GM23248 (cell line): ENCODE measurements around the gene LRRK2. TPM values are rescaled to one million over a fixed set of nuclear protein-coding genes. Genes with fewer than 3 reads are reported as not detected.

Source experiments
- DNase-seq: peaks from one replicate; pipeline ENCODE4 v3.0.0-alpha.2; 2015
- H2AFZ ChIP-seq: fragments of 200-600 bp; sonication (generic); 2 replicates; pipeline ENCODE4 v1.6.1; 2016; ENCODE audit warnings: antibody characterized with exemption
- H3F3A ChIP-seq: fragments of 200-600 bp; sonication (generic); 2 replicates; pipeline ENCODE4 v1.6.1; 2016; ENCODE audit warnings: mild to moderate bottlenecking, antibody characterized with exemption, mixed run types; ENCODE audit not compliant: insufficient read depth
- H3K27ac ChIP-seq: fragments of 200-600 bp; sonication (generic); 2 replicates; pipeline ENCODE4 v1.5.1; 2016; ENCODE audit warnings: mild to moderate bottlenecking
- H3K27me3 ChIP-seq: fragments of 200-600 bp; sonication (generic); replicated peaks from 2 replicates; pipeline ENCODE4 v1.6.1; 2016; ENCODE audit warnings: mild to moderate bottlenecking; ENCODE audit not compliant: insufficient read depth
- H3K36me3 ChIP-seq: fragments of 200-600 bp; sonication (generic); 2 replicates; pipeline ENCODE4 v1.6.1; 2016; ENCODE audit warnings: low read depth, mild to moderate bottlenecking
- H3K4me1 ChIP-seq: fragments of 200-600 bp; sonication (generic); 2 replicates; pipeline ENCODE4 v1.6.1; 2016; ENCODE audit warnings: mild to moderate bottlenecking; ENCODE audit not compliant: insufficient read depth
- H3K4me2 ChIP-seq: fragments of 200-600 bp; sonication (generic); one replicate; pipeline ENCODE4 v1.6.1; 2016; ENCODE audit warnings: mild to moderate bottlenecking; ENCODE audit not compliant: unreplicated experiment
- H3K4me3 ChIP-seq: fragments of 200-600 bp; sonication (generic); 2 replicates; pipeline ENCODE4 v1.5.1; 2016; ENCODE audit warnings: mild to moderate bottlenecking
- H3K79me2 ChIP-seq: fragments of 200-600 bp; sonication (generic); 2 replicates; pipeline ENCODE4 v1.6.1; 2016; ENCODE audit warnings: mild to moderate bottlenecking; ENCODE audit not compliant: insufficient read depth
- H3K9ac ChIP-seq: fragments of 200-600 bp; sonication (generic); 2 replicates; pipeline ENCODE4 v1.6.1; 2016; ENCODE audit warnings: mild to moderate bottlenecking
- H3K9me2 ChIP-seq: fragments of 200-600 bp; sonication (generic); 2 replicates; pipeline ENCODE4 v1.6.1; 2016; ENCODE audit warnings: mixed run types, mild to moderate bottlenecking, moderate library complexity; ENCODE audit not compliant: insufficient read depth
- H3K9me3 ChIP-seq: fragments of 200-600 bp; sonication (generic); one replicate; pipeline ENCODE4 v1.6.1; 2017; ENCODE audit warnings: low read depth
- H4K20me1 ChIP-seq: fragments of 200-600 bp; sonication (generic); 2 replicates; pipeline ENCODE4 v1.6.0; 2016; ENCODE audit not compliant: insufficient read depth
- EZH2 ChIP-seq: fragments of 200-600 bp; sonication (generic); IDR thresholded peaks from 2 replicates; pipeline ENCODE4 v1.6.1; 2018; ENCODE audit warnings: antibody characterized with exemption, mild to moderate bottlenecking; ENCODE audit not compliant: insufficient read depth, poor library complexity, severe bottlenecking
- EZH2phosphoT487 ChIP-seq: fragments of 200-600 bp; sonication (generic); IDR thresholded peaks from 2 replicates; pipeline ENCODE4 v1.6.1; 2018; ENCODE audit warnings: antibody characterized with exemption, moderate library complexity, mild to moderate bottlenecking, low read depth; ENCODE audit not compliant: insufficient read depth
- WGBS, 2 experiments: methylation state at CpG; one replicate each; pipeline ENCODE4 v1.1.6; 2015 to 2017; ENCODE audit warnings: low lambda C conversion rate in 2 of 2, low coverage in 1 of 2; ENCODE audit errors: missing lambda C conversion rate in 2 of 2; 5-methylcytosine and 5-hydroxymethylcytosine counted together
- in situ Hi-C: fragments of 300-500 bp; cut with MboI; formaldehyde crosslinking; loops from 2 replicates; pipeline ENCODE4 v1.15.0; 2020
- polyA plus RNA-seq: library from polyadenylated mRNA; unstranded; fragments of >200 nt; fragmentation: Nextera tagmentation; extraction: Ambion mirVana; gene quantifications from 2 replicates; pipeline ENCODE4 v1.2.1, GENCODE V29; 2016
- total RNA-seq: library from RNA; depleted of rRNA; stranded (reverse); fragments of >200 nt; shearing (Covaris generic); gene quantifications from 2 replicates; pipeline ENCODE4 v1.2.3, GENCODE V29; 2014

LRRK2 gene
- total and polyA plus RNA-seq, 2 experiments from 2014 or later = 1.7 to 7.0 TPM

GRCh38 chr12:40309001-40309400, 84.2 kb downstream of the LRRK2 start:
- Histone ChIP-seq H3K9me3 (no peaks in the 10 kb centered on the region), H2AFZ (no peak overlapping the region), H3K4me3 (no peak overlapping the region), H3K4me2 (no peak overlapping the region), H3K36me3 (no peaks in the 10 kb centered on the region), H3K9me2 (no peaks in the 10 kb centered on the region), H3K79me2 (no peaks in the 10 kb centered on the region), H4K20me1 (no peaks in the 10 kb centered on the region), H3K27me3 (no peaks in the 10 kb centered on the region), H3K27ac (no peak overlapping the region), H3K9ac (no peak overlapping the region), H3K4me1 (no peaks in the 10 kb centered on the region), H3F3A (no peaks in the 10 kb centered on the region)
- TF ChIP-seq EZH2phosphoT487 (no peak), EZH2 (no peak)
- in situ Hi-C loops = no loop called here
- WGBS, 2 experiments = 73 to 75% methylated on average over 6 of the region's 6 CpGs
- DNase-seq = no peak

- WGBS, 2 experiments = 93 to 99% methylated on average over 9 of the region's 9 CpGs
- no peaks in the 10 kb centered on the region for H3K27me3 ChIP-seq
- no peaks in the 10 kb centered on the region for H4K20me1 ChIP-seq
- no peak overlapping the region for H3K9ac ChIP-seq
- no peak for DNase-seq
- no peaks in the 10 kb centered on the region for H3F3A ChIP-seq
- no peaks in the 10 kb centered on the region for H3K79me2 ChIP-seq
- no peak overlapping the region for H3K27ac ChIP-seq
- no peaks in the 10 kb centered on the region for H3K9me2 ChIP-seq
- no peak overlapping the region for H3K4me2 ChIP-seq
- in situ Hi-C loops = no loop called here
- TF ChIP-seq EZH2phosphoT487 (no peak), EZH2 (no peak)
- H3K4me1 ChIP-seq = no peaks in the 10 kb centered on the region
- H3K9me3 ChIP-seq = no peaks in the 10 kb centered on the region
- H2AFZ ChIP-seq = no peak overlapping the region
- no peaks in the 10 kb centered on the region for H3K36me3 ChIP-seq
- H3K4me3 ChIP-seq = no peak overlapping the region
Observed at GRCh38 chr12:40310211-40310610, 85.4 kb downstream of the LRRK2 start.

- H3K4me3 ChIP-seq = no peak overlapping the region
- no peaks in the 10 kb centered on the region for H3K27me3 ChIP-seq
- H2AFZ ChIP-seq = no peak overlapping the region
- H3K27ac ChIP-seq = no peak overlapping the region
- H3K36me3 ChIP-seq = no peaks in the 10 kb centered on the region
- H3K4me2 ChIP-seq = no peak overlapping the region
- H3K9ac ChIP-seq = no peak overlapping the region
- no peaks in the 10 kb centered on the region for H3F3A ChIP-seq
- no peaks in the 10 kb centered on the region for H3K79me2 ChIP-seq
- TF ChIP-seq EZH2phosphoT487 = no peak
- TF ChIP-seq EZH2 = no peak
- in situ Hi-C loops = no loop called here
- no peaks in the 10 kb centered on the region for H3K4me1 ChIP-seq
- H3K9me3 ChIP-seq = no peaks in the 10 kb centered on the region
- DNase-seq = no peak
- no peaks in the 10 kb centered on the region for H3K9me2 ChIP-seq
- H4K20me1 ChIP-seq = no peaks in the 10 kb centered on the region
Observed at GRCh38 chr12:40312196-40312595, 87.4 kb downstream of the LRRK2 start.

GRCh38 chr12:40312982-40313576, 88.3 kb downstream of the LRRK2 start:
- no peaks in the 10 kb centered on the region for H3K9me2 ChIP-seq
- H3K9me3 ChIP-seq = no peaks in the 10 kb centered on the region
- no peaks in the 10 kb centered on the region for H3K27me3 ChIP-seq
- no peaks in the 10 kb centered on the region for H3K36me3 ChIP-seq
- no peak overlapping the region for H3K4me3 ChIP-seq
- peak; percentile 57 for DNase-seq
- H4K20me1 ChIP-seq = no peaks in the 10 kb centered on the region
- no peaks in the 10 kb centered on the region for H3K79me2 ChIP-seq
- no peak overlapping the region for H3K9ac ChIP-seq
- no peak for TF ChIP-seq EZH2phosphoT487
- TF ChIP-seq EZH2 = no peak
- H3K4me1 ChIP-seq = no peaks in the 10 kb centered on the region
- in situ Hi-C loops = no loop called here
- H3K4me2 ChIP-seq = no peak overlapping the region
- WGBS, 2 experiments = 13% methylated on average over 4 of the region's 4 CpGs
- H3F3A ChIP-seq = no peaks in the 10 kb centered on the region
- no peak overlapping the region for H3K27ac ChIP-seq
- H2AFZ ChIP-seq = no peak overlapping the region

- Histone ChIP-seq H3K4me2 (no peak overlapping the region), H3K4me1 (no peaks in the 10 kb centered on the region), H4K20me1 (no peaks in the 10 kb centered on the region), H3F3A (no peaks in the 10 kb centered on the region), H3K9me2 (no peaks in the 10 kb centered on the region), H3K27ac (no peak overlapping the region), H3K36me3 (no peaks in the 10 kb centered on the region), H3K9ac (no peak overlapping the region), H3K79me2 (no peaks in the 10 kb centered on the region), H3K4me3 (no peak overlapping the region), H2AFZ (no peak overlapping the region), H3K9me3 (no peaks in the 10 kb centered on the region), H3K27me3 (no peaks in the 10 kb centered on the region)
- 94% methylated on average over 10 of the region's 10 CpGs for WGBS, 2 experiments
- in situ Hi-C loops = no loop called here
- DNase-seq = no peak
- TF ChIP-seq EZH2phosphoT487 = no peak
Observed at GRCh38 chr12:40313928-40314327, 89.1 kb downstream of the LRRK2 start.
